ENCODE measurements around the gene ZNF655.

- TF ChIP-seq ZNF8 (CRISPR knock-in tag; IDR thresholded peaks at IDR 0.05) (no peak), ARNTL (CRISPR knock-in tag; IDR thresholded peaks at IDR 0.05; ENCODE audit: borderline replicate concordance, low read depth) (no peak)
These were observed 3.3 kb downstream of the ZNF655 start for GRCh38 chr7:99561737-99562051.

Data from SK-N-SH treated with all-trans-retinoic acid at 6 μM for 48 hours (cell line).